Calu3 (cell line): ENCODE measurements around the gene ZFP92. TPM values are rescaled to one million over a fixed set of nuclear protein-coding genes. Genes with fewer than 3 reads are reported as not detected.

ENCODE experiments used
- BruUV-seq: library from RNA; stranded (reverse); fragments of 400-500 nt; replicated peaks from 2 replicates; lab custom pipeline; 2021; lab: Mats Ljungman, UMichigan
- CTCF ChIA-PET: fragments of 300-600 bp; sonication (Branson Sonifier 250); formaldehyde crosslinking; loops from one replicate; lab custom pipeline; 2022; ENCODE audit warnings: antibody characterized with exemption; lab: Charles Lee
- DNase-seq: peaks from one replicate; pipeline ENCODE4 v3.0.0; 2022
- H3K27ac Mint-ChIP-seq: one replicate; pipeline ENCODE4 v1.8.0; 2022; ENCODE audit warnings: mixed read lengths; ENCODE audit not compliant: unreplicated experiment
- H3K27me3 Mint-ChIP-seq: one replicate; pipeline ENCODE4 v1.8.0; 2022; ENCODE audit warnings: mixed read lengths; ENCODE audit not compliant: unreplicated experiment
- H3K36me3 Mint-ChIP-seq: one replicate; pipeline ENCODE4 v1.8.0; 2022; ENCODE audit warnings: mild to moderate bottlenecking, moderate library complexity, mixed read lengths; ENCODE audit not compliant: insufficient read depth, unreplicated experiment
- H3K4me1 Mint-ChIP-seq: one replicate; pipeline ENCODE4 v1.8.0; 2022; ENCODE audit warnings: mild to moderate bottlenecking, low read depth, mixed read lengths; ENCODE audit not compliant: unreplicated experiment
- H3K4me3 Mint-ChIP-seq: one replicate; pipeline ENCODE4 v1.8.0; 2022; ENCODE audit warnings: mild to moderate bottlenecking, low read depth, moderate library complexity, mixed read lengths; ENCODE audit not compliant: unreplicated experiment
- H3K9me3 Mint-ChIP-seq: one replicate; pipeline ENCODE4 v1.8.0; 2022; ENCODE audit warnings: low read depth, mixed read lengths; ENCODE audit not compliant: unreplicated experiment
- CTCF ChIP-seq: fragments of 200-600 bp; IDR thresholded peaks from one replicate; pipeline ENCODE4 v1.8.0; 2022; ENCODE audit warnings: antibody characterized with exemption; ENCODE audit not compliant: unreplicated experiment
- intact Hi-C: fragments of 100-400 bp; cut with micrococcal nuclease; formaldehyde crosslinking; loops from one replicate; pipeline ENCODE4 v1.10.0; 2022; ENCODE audit not compliant: unreplicated experiment
- total RNA-seq: library from RNA; stranded (reverse); gene quantifications from 2 replicates; pipeline ENCODE4 v1.2.3, GENCODE V29; 2022

ZFP92 gene
- total RNA-seq, 1 experiment from 2014 or later, result 0.19 TPM

- H3K4me3 Mint-ChIP-seq, result no peak overlapping the region
- no peak for TF ChIP-seq CTCF
- CTCF ChIA-PET, result interaction anchor here (0.7 kb wide), 1 partner anchor 43 kb away, joined by 3 read pairs; no protein-coding TSS in a partner anchor
- H3K27ac Mint-ChIP-seq, result no peak overlapping the region
- no peak for DNase-seq
- intact Hi-C loops, result no loop called here
- peaks cover 4% of the 10 kb centered on the region for H3K36me3 Mint-ChIP-seq
- peaks cover 100% of the 10 kb centered on the region for H3K27me3 Mint-ChIP-seq
- no peaks in the 10 kb centered on the region for H3K4me1 Mint-ChIP-seq
- no peaks in the 10 kb centered on the region for H3K9me3 Mint-ChIP-seq
- no TSS peak for BruUV-seq
Measured at GRCh38 chrX:153414856-153415510, 3.7 kb downstream of the ZFP92 start.

DNA sequence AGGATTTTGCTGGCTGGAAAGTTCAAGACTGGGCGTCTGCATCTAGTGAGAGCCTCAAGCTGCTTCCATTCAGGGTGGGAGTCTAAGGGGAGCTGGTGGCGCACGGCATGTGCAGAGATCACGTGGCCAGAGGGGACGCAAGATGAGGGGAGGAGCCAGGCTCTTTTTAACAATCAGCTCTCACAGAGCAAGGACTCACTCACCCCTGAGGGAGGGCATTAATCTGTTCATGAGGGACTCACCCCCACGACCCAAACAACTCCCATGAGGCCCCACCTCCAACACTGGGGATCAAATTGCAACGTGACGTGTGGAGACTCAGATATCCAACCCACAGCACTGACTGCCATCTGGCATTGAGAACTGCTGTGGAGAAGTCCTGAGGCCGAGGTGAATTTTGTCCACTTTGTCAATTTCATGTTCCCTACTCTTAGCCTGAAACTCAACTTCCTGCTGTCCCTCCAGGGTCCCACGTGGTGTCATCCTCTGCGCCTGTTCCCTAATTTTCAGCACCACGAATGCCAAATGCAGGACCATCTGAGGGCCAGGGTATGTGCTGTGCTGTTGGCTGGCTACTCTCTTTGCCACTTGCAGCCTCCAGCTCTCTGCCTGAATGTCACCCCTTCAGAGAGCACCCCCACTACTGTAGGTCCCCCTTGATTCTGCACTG is 5.6 kb downstream of the ZFP92 start:
- BruUV-seq, result no TSS peak

DNA sequence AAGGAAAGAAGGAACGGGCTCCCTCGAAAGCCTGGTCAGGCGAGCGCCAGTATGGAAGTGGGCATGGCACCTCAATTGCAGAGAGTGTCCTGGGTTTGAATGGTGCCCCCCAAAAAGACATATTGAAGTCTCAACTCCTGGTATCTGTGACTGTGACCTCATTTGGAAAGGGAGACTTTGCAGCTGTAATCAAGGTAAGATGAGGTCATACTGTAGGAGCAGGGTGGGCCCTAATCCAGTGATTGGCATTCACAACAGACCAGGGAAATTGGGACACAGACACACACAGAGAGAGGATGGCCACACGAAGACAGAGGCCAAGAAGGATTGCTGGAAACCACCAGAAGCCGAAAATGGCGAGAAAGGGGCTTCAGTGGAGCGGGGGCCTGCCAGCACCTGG is 6.4 kb downstream of the ZFP92 start:
- Mint-ChIP-seq H3K27ac (no peak overlapping the region), H3K27me3 (peaks cover 83% of the 10 kb centered on the region), H3K9me3 (no peaks in the 10 kb centered on the region), H3K4me1 (no peaks in the 10 kb centered on the region), H3K4me3 (no peak overlapping the region), H3K36me3 (peaks cover 4% of the 10 kb centered on the region)
- intact Hi-C loops, result no loop called here
- no peak for DNase-seq
- BruUV-seq, result no TSS peak
- CTCF ChIA-PET, result no interaction called here
- no peak for TF ChIP-seq CTCF

More for the DNA sequence above, 5.6 kb downstream of the ZFP92 start:
- no peak for DNase-seq
- Mint-ChIP-seq H3K27ac (no peak overlapping the region), H3K4me3 (no peak overlapping the region), H3K36me3 (peaks cover 4% of the 10 kb centered on the region), H3K4me1 (no peaks in the 10 kb centered on the region), H3K27me3 (peaks cover 90% of the 10 kb centered on the region), H3K9me3 (no peaks in the 10 kb centered on the region)
- intact Hi-C loops, result no loop called here
- no peak for TF ChIP-seq CTCF
- CTCF ChIA-PET, result no interaction called here

GRCh38 chrX:153420851-153421599 is 9.8 kb downstream of the ZFP92 start:
- no peaks in the 10 kb centered on the region for H3K36me3 Mint-ChIP-seq
- TF ChIP-seq CTCF, result no peak
- BruUV-seq, result no TSS peak
- no peak overlapping the region for H3K4me3 Mint-ChIP-seq
- CTCF ChIA-PET, result no interaction called here
- no peaks in the 10 kb centered on the region for H3K4me1 Mint-ChIP-seq
- DNase-seq, result no peak
- H3K27ac Mint-ChIP-seq, result no peak overlapping the region
- intact Hi-C loops, result no loop called here
- no peaks in the 10 kb centered on the region for H3K9me3 Mint-ChIP-seq
- peaks cover 83% of the 10 kb centered on the region for H3K27me3 Mint-ChIP-seq
